GM23338 (cell line): Measurements from ENCODE around the gene HORMAD2.

Experiments
- CREB1 ChIP-seq: fragments of 250-450 bp; sonication (Bioruptor Pico); IDR thresholded peaks from 2 replicates; pipeline ENCODE4 v1.5.0; 2020; ENCODE audit warnings: low read depth, mild to moderate bottlenecking, moderate library complexity
- EZH2 ChIP-seq: fragments of 200-600 bp; sonication (generic); IDR thresholded peaks from one replicate; pipeline ENCODE4 v1.8.0; 2017; ENCODE audit warnings: antibody characterized with exemption, mild to moderate bottlenecking, low read depth; ENCODE audit not compliant: unreplicated experiment
- POLR2AphosphoS5 ChIP-seq: IDR thresholded peaks from 2 replicates; pipeline ENCODE4 v1.6.1; 2016; ENCODE audit warnings: antibody characterized with exemption, low read depth
- TF ChIP-seq, protein P1 (sequence below), 2 experiments: fragments of 200-600 bp in 1 of 2; sonication (generic) in 1 of 2; conservative IDR thresholded peaks; 2 replicates each; pipeline versions ENCODE4 v1.5.1 to v1.6.1; 2016 to 2017; ENCODE audit warnings: antibody characterized with exemption in 2 of 2, low read depth in 2 of 2, mild to moderate bottlenecking in 2 of 2, moderate library complexity in 1 of 2
- TF ChIP-seq, protein P2 (sequence below): fragments of 250-450 bp; sonication (Bioruptor Pico); IDR thresholded peaks from 2 replicates; pipeline ENCODE4 v1.5.0; 2020; ENCODE audit warnings: mild to moderate bottlenecking, moderate library complexity

DNA sequence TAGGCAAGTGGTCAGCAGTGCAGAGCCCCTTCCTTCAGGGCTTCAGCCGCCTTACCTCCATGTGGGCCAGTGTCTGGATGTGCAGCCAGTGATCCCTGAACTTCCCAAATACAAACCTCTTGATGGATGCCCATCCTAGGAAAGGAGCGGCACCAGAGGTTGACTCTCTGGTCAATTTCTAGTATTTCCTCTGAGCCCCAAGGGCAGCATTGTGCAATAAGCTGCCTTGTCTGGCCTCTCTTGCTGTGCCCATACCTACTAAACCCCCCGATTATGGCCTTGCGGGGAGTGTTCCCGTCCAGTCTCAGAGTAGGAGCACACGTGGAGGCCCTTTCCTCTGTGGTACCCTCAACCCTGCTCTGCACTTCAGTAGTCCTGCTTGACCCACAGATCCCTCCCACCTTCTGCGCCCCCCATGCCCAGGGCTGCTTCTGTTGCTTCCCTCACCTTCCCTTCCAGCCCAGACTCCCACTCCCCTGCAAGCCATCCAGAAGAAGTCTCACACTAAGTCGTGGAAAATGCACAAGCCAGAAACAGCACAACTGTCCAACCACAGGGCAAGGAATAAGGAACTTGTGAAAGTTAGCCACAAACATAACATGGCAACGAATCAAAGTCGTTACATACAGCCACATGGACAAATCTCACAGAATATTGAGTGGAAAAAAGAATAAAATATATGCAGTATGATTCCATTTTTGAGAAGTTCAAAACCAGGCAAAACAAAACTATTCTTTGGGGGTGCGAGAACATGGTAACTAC lies 39.6 kb upstream of the HORMAD2 start:
- TF ChIP-seq, protein P1, sequence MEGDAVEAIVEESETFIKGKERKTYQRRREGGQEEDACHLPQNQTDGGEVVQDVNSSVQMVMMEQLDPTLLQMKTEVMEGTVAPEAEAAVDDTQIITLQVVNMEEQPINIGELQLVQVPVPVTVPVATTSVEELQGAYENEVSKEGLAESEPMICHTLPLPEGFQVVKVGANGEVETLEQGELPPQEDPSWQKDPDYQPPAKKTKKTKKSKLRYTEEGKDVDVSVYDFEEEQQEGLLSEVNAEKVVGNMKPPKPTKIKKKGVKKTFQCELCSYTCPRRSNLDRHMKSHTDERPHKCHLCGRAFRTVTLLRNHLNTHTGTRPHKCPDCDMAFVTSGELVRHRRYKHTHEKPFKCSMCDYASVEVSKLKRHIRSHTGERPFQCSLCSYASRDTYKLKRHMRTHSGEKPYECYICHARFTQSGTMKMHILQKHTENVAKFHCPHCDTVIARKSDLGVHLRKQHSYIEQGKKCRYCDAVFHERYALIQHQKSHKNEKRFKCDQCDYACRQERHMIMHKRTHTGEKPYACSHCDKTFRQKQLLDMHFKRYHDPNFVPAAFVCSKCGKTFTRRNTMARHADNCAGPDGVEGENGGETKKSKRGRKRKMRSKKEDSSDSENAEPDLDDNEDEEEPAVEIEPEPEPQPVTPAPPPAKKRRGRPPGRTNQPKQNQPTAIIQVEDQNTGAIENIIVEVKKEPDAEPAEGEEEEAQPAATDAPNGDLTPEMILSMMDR (conservative IDR thresholded peaks at IDR 0.05; ENCODE audit: low read depth in 2 of 2): no peak
- TF ChIP-seq EZH2 (no peak), POLR2AphosphoS5 (no peak), CREB1 (CRISPR knock-in tag) (no peak)
- TF ChIP-seq, protein P2, sequence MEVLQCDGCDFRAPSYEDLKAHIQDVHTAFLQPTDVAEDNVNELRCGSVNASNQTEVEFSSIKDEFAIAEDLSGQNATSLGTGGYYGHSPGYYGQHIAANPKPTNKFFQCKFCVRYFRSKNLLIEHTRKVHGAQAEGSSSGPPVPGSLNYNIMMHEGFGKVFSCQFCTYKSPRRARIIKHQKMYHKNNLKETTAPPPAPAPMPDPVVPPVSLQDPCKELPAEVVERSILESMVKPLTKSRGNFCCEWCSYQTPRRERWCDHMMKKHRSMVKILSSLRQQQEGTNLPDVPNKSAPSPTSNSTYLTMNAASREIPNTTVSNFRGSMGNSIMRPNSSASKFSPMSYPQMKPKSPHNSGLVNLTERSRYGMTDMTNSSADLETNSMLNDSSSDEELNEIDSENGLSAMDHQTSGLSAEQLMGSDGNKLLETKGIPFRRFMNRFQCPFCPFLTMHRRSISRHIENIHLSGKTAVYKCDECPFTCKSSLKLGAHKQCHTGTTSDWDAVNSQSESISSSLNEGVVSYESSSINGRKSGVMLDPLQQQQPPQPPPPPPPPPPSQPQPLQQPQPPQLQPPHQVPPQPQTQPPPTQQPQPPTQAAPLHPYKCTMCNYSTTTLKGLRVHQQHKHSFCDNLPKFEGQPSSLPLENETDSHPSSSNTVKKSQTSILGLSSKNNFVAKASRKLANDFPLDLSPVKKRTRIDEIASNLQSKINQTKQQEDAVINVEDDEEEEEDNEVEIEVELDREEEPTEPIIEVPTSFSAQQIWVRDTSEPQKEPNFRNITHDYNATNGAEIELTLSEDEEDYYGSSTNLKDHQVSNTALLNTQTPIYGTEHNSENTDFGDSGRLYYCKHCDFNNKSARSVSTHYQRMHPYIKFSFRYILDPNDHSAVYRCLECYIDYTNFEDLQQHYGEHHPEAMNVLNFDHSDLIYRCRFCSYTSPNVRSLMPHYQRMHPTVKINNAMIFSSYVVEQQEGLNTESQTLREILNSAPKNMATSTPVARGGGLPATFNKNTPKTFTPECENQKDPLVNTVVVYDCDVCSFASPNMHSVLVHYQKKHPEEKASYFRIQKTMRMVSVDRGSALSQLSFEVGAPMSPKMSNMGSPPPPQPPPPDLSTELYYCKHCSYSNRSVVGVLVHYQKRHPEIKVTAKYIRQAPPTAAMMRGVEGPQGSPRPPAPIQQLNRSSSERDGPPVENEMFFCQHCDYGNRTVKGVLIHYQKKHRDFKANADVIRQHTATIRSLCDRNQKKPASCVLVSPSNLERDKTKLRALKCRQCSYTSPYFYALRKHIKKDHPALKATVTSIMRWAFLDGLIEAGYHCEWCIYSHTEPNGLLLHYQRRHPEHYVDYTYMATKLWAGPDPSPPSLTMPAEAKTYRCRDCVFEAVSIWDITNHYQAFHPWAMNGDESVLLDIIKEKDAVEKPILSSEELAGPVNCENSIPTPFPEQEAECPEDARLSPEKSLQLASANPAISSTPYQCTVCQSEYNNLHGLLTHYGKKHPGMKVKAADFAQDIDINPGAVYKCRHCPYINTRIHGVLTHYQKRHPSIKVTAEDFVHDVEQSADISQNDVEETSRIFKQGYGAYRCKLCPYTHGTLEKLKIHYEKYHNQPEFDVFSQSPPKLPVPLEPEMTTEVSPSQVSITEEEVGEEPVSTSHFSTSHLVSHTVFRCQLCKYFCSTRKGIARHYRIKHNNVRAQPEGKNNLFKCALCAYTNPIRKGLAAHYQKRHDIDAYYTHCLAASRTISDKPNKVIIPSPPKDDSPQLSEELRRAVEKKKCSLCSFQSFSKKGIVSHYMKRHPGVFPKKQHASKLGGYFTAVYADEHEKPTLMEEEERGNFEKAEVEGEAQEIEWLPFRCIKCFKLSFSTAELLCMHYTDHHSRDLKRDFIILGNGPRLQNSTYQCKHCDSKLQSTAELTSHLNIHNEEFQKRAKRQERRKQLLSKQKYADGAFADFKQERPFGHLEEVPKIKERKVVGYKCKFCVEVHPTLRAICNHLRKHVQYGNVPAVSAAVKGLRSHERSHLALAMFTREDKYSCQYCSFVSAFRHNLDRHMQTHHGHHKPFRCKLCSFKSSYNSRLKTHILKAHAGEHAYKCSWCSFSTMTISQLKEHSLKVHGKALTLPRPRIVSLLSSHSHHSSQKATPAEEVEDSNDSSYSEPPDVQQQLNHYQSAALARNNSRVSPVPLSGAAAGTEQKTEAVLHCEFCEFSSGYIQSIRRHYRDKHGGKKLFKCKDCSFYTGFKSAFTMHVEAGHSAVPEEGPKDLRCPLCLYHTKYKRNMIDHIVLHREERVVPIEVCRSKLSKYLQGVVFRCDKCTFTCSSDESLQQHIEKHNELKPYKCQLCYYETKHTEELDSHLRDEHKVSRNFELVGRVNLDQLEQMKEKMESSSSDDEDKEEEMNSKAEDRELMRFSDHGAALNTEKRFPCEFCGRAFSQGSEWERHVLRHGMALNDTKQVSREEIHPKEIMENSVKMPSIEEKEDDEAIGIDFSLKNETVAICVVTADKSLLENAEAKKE (CRISPR knock-in tag): no peak
